RWPE1 (cell line): ENCODE data around the gene PTPRCAP.
A peak's percentile ranks its signal among the peaks of the same experiment; 100 is the strongest.

Experiments used
- CTCF ChIA-PET: fragments of 350-600 bp; sonication (Branson Sonifier 250); formaldehyde crosslinking; extraction: SDS; loops from one replicate; lab custom pipeline; 2021; lab: Yijun Ruan, JAX
- POLR2A ChIA-PET: fragments of 400-600 bp; formaldehyde crosslinking; extraction: SDS; loops from one replicate; lab custom pipeline; 2020; ENCODE audit warnings: antibody characterized with exemption; ENCODE audit not compliant: low non-redundant PET; lab: Yijun Ruan, JAX
- DNase-seq: peaks from one replicate; pipeline ENCODE4 v3.0.0; 2012; ENCODE audit warnings: low spot score
- H3K27ac ChIP-seq: fragments of 450-650 bp; 2 replicates; pipeline ENCODE4 v1.5.1; 2017
- CTCF ChIP-seq: fragments of 450-650 bp; conservative IDR thresholded peaks from 2 replicates; pipeline ENCODE4 v1.5.1; 2017; ENCODE audit warnings: low read depth, mild to moderate bottlenecking

PTPRCAP gene

GRCh38 chr11:67415501-67416304 is 21.8 kb downstream of the PTPRCAP start, which contains the start of gene CARNS1:
Gene CARNS1, plus strand, starts transcription at chr11:67415678. Its CDS starts 522 bp downstream, at chr11:67416200.
- DNase-seq, result no peak
- CTCF ChIA-PET, result interaction anchor here (0.5 kb wide), 1 partner anchor 36 kb away, joined by 3 read pairs; no protein-coding TSS in a partner anchor
- no peak for TF ChIP-seq CTCF
- H3K27ac ChIP-seq, result peak within 1 kb of the TSS; percentile 83
- POLR2A ChIA-PET, result no interaction called here

GRCh38 chr11:67413266-67413849 is 24.1 kb downstream of the PTPRCAP start:
- POLR2A ChIA-PET, result interaction anchor here (0.8 kb wide), 1 partner anchor 12 kb away, joined by 3 read pairs; the partner anchor contains the start of gene PPP1CA
- CTCF ChIA-PET, result interaction anchor here (0.5 kb wide), 1 partner anchor 11 kb away, joined by 5 read pairs; no protein-coding TSS in a partner anchor

GRCh38 chr11:67412495-67413179 is 24.8 kb downstream of the PTPRCAP start:
- CTCF ChIA-PET, result interaction anchor here (0.5 to 0.6 kb wide), 2 partner anchors 8 to 11 kb away, joined by 3 read pairs; no protein-coding TSS in a partner anchor
- DNase-seq, result no peak
- POLR2A ChIA-PET, result interaction anchor here (0.8 kb wide), 1 partner anchor 11 kb away, joined by 3 read pairs; the partner anchor contains the start of gene PPP1CA

More at GRCh38 chr11:67413266-67413849, 24.1 kb downstream of the PTPRCAP start:
- TF ChIP-seq CTCF, result no peak
- no peak overlapping the region for H3K27ac ChIP-seq
- no peak for DNase-seq

GRCh38 chr11:67411785-67412152 is 25.7 kb downstream of the PTPRCAP start:
- H3K27ac ChIP-seq, result no peak overlapping the region
- DNase-seq, result no peak
- TF ChIP-seq CTCF, result no peak
- CTCF ChIA-PET, result interaction anchor here (0.5 to 0.6 kb wide), 2 partner anchors 7 to 12 kb away, joined by 3 read pairs; no protein-coding TSS in a partner anchor
- POLR2A ChIA-PET, result no interaction called here

More at GRCh38 chr11:67412495-67413179, 24.8 kb downstream of the PTPRCAP start:
- TF ChIP-seq CTCF, result no peak
- no peak overlapping the region for H3K27ac ChIP-seq

- ChIA-PET CTCF (no interaction called here), POLR2A (no interaction called here)
- no peak for DNase-seq
- TF ChIP-seq CTCF, result no peak
- H3K27ac ChIP-seq, result no peak overlapping the region
Observed at GRCh38 chr11:67410984-67411784, 26.3 kb downstream of the PTPRCAP start.
